Stimulated activated CD4-positive, alpha-beta T cell treated with anti-CD3 and anti-CD28 coated beads, Interleukin-15, amount 100 ng/mL, for 48 hours (primary cell): ENCODE measurements around the gene CBLN1.
"Not testable (repeated sequence)": the region's sequence is repeated elsewhere in the genome, so short reads cannot be mapped to it uniquely, and the experiment has no call there.

Source experiments
- DNase-seq, 2 donors: peaks; one replicate each; pipeline ENCODE4 v3.0.0-alpha.2; 2020; ENCODE audit warnings: low read depth in 2 of 2

Gene CBLN1

DNA sequence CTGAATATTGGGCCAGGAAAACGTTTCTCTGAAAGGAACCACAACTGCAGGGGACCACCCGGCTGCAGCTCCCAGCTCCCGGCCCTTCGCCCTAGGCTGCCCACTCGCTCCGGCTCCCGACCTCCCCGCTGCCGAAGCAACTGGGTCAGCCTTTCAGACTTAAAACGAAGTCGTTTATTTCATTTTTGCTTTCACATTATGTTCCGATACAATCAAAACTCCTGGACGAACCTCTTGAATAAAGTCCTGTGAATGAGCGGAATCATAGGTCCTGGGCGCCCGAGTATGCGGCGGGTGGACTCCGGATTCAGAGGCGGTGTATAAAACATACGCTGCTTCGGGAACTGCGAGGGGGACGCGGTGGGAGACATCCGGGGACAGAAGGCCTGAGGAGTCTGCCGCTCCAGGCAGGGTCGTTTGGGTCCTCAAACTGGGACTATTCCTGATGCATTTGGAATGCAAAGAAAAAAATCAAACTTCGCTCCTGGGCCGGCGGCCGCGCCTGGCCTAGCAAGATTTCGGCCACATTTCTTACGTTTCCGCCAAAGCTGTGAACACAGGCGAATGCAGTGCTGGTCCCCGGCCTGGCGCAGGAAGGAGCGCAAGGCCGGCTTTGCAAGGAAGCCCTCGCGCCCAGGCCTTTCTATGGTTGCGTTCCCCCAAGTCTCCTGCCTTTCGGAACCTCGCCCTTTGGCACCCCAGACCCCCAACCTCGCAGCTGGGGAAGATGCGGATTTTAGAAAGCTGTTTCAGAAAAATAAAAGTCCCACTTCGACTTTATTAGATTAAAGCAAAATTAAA, 3.7 kb downstream of the CBLN1 start:
- no peak for DNase-seq

DNA sequence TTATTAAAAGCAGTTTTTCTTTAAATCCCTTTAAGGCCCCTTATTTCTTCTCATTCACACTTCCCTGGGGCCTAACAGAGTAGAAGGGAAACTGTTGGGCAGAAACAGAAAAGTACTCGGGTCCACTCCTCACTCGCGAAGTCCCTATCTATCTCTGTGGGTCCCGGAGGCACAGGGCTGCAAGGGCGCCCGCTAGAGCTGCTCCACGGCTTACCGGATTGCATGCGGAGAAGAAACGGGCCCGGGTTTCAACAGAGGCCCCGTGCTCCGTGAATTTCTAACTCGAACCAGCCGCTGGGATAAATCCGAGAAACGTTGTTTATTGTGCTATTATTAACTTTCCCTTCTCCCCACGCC, 4.3 kb downstream of the CBLN1 start:
- no peak for DNase-seq

DNA sequence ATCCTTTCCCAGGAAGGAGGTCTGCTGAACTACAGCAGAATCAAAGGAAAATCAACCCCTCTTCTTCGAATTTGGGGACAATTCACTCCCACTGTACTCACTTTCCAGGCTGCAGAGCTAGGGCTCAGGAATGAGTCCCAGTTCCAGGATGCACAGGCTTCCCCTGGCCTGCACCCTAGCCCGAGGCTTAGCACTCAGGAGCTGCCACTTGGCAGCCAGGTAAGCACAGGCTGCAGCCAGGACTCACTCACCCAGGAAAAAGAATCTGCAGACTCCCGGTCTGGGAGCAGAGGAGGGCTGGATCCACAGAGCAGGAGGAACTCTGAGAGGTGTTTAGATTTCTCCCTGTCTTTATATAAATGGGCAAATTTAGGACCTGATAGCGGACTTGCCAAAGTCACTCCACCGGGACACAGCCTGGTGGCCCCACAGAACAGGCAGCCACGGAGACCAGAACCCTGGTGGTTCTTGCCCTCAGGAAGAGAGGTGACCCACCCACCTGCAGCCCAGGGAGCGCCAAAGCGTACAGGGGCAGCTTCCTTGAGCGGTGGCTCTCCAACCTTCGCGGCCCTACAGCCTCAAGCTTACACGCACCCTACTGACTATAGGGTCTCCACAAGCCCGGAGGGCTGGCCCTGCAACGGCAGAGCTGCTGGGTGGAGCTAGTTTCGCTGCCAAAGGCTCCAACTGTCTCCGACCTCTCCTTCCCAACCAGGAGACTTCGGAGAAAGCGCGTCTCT, 4.8 kb downstream of the CBLN1 start:
- no peak for DNase-seq

- DNase-seq, result no peak
Observed at GRCh38 chr16:49275870-49276269, 5.8 kb downstream of the CBLN1 start.

- DNase-seq, result no peak
Observed at GRCh38 chr16:49275050-49275730, 6.4 kb downstream of the CBLN1 start.

DNA sequence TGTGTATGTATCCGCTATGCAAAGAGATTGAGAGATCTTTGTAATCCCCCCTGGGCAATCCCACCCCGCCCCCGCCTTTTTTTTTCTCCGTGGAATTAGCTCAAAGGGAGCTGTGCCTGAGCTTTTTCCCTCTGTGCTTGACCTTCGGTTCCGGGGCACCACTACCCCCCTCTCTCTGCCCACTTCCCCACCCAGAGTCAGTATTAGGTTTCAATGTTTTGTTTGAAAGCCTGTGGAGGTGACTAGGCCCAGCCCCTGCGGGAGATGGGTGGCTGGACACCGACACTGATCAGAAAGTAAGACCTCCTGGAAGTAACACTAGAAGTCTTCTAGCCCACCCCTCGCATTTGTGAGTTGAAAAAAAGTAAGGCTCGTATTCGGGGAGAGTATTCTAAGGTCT, 7.0 kb downstream of the CBLN1 start:
- no peak for DNase-seq

- DNase-seq, result no peak
Observed at GRCh38 chr16:49273771-49274170, 7.9 kb downstream of the CBLN1 start.

DNA sequence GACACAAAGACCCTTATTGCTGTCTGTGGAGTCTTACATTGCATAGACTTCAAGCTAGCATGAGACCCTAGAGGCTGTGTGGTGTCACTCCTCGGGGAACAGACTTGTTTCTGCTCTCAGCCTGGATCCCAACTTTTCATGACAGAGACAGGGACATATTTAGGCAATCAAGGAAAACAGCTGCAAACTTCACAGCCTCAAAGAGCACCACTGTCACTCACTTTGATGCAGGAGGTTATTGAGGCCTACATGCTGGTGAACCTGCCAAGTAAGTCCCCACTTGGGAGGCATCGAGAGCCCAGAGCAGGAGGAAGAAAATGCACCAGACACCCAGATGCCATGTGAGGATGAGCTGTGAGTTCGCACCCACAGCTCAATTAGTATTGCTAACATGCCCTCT, 10.3 kb downstream of the CBLN1 start:
- DNase-seq, result no peak

- no peak for DNase-seq
Observed at GRCh38 chr16:49269201-49269600, 12.4 kb downstream of the CBLN1 start.

- DNase-seq, result no peak
Observed at GRCh38 chr16:49268667-49269066, 13.0 kb downstream of the CBLN1 start.

GRCh38 chr16:49262501-49262900, 19.1 kb downstream of the CBLN1 start:
- DNase-seq, result no peak

GRCh38 chr16:49261930-49262329, 19.7 kb downstream of the CBLN1 start:
- DNase-seq, result no peak

GRCh38 chr16:49260956-49261530, 20.6 kb downstream of the CBLN1 start:
- no peak for DNase-seq

DNA sequence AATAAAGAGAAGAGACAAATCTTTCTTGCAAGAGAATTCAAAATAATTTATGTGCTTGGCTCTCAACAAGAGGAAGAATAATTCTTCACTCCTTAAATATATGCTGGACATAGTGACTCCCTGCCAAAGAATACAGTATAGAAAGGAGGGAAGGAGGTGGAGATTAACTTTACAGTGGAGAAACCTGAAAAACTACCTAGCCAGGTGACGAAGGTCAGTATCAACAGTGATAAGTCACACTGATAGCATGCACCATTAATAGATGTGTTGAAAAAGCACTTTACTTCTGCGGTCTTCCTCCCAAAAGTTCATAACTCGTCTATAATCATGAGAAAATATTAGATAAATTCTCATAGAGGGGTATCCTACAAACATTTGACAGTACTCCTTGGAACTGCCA, 21.4 kb downstream of the CBLN1 start:
- no peak for DNase-seq

GRCh38 chr16:49259330-49259729, 22.3 kb downstream of the CBLN1 start:
- no peak for DNase-seq

- no peak for DNase-seq
Observed at GRCh38 chr16:49250689-49251088, 30.9 kb downstream of the CBLN1 start.

DNA sequence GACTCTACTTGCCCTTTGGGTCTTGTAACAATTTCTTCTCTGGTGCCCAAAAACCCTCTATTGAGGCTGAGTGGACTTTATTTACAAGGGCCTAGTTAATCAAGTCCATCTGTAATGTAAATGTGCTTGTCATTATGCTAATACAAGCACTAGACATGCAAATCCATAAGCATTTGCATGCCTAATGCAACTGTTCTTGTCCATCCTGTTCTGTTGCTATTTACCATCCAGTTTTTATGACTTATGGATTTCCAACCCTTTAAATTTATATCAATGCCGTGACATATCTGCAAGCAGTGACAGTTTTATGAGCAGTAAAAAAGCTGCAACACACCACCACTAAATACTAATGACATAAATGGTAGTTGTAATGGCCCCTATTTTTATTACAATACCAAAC, 33.4 kb downstream of the CBLN1 start:
- DNase-seq, result no peak

GRCh38 chr16:49236216-49236615, 45.4 kb downstream of the CBLN1 start:
- DNase-seq, result no peak

DNA sequence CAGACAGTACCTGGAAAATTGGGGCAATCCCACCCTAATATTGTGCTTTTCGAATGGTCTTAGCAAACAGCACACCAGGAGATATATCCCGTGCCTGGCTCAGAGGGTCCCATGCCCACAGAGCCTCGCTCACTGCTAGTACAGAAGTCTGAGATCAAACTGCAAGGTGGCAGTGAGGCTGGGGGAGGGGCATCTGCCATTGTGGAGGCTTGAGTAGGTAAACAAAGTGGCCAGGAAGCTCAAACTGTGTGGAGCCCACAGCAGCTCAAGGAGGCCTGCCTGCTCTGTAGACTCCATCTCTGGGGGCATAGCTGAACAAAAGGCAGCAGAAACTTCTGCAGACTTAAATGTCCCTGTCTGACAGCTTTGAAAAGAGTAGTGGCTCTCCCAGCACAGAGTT, 53.3 kb downstream of the CBLN1 start:
- not testable (repeated sequence) for DNase-seq
